HG03139 (cell line): ENCODE measurements around the gene ADGRD1.

Experiments used
- ATAC-seq: cut with Tn5 transposase; IDR thresholded peaks from one replicate; pipeline ENCODE4 v1.9.1; 2021; ENCODE audit not compliant: unreplicated experiment

ADGRD1 gene

GRCh38 chr12:131005161-131006035 is 51.7 kb downstream of the ADGRD1 start:
- ATAC-seq = no peak

DNA sequence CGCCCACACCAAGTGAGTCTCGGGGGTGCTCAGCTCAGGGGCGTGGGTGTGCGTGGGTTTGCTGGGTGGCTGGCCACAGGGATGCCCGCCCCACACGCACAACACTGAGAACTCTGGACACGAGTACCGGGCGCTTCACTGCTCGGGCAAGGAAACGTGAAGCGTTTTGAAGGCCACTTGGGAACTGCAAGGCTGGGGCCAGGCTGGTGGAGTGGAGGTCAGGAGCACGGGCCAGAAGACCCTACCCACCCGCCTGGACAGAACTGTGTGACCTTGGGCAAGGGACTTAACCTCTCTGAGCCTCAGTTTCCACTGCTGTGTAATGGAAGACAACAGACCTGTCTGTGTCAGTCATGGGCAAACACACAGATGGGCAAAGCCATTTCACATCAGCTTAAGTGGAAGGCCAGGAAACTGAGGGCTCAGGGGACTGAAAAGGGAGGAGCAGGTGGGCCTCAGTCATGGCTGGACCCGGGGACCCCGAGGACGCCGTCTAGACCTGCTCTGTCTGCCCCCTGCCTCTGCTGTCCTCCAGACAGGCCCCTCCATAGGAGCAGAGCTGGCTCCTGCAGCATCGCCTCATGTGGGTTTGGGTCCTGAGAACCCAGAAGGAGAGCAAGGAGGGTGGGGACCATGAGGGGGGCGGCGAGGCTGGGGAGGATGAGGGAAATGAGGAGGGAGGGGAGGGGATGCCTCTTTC is 52.5 kb downstream of the ADGRD1 start:
- ATAC-seq = no peak

DNA sequence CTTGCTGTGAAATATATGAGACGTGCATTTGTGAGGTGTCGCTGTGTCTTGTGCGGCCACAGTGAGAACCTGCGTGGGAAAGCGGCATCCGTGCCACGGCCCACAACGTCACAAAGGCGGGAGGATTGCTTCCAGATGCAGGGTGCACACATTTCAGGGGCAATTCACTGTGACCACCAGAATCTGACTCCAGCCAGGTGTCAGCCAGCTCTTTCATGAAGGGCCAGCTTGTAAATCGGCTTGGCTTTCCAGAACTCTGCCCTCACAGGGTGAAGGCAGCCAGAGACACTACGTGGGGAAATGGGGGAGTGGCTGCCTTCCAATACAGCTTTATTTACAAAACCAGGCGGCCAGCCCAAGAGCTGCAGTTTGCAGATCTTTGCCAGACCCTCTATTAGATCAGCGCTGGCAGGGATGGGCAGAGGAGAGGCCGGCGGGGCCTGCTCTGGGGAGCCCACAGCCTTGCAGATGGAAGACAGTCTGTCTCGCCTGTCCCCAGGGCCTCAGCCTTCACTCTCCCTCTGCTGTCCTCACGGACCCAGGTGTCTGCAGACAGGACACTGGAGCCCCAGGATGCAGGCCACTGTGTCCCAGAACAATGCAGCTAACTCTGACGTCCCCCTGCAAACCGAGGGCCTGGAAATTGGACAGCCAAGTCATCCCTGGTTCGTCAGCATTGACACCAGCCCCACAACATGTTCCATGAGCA is 53.5 kb downstream of the ADGRD1 start:
- no peak for ATAC-seq

GRCh38 chr12:131007740-131008117 is 54.0 kb downstream of the ADGRD1 start:
- ATAC-seq = no peak

- no peak for ATAC-seq
Measured at GRCh38 chr12:131008131-131008912, 54.6 kb downstream of the ADGRD1 start.

DNA sequence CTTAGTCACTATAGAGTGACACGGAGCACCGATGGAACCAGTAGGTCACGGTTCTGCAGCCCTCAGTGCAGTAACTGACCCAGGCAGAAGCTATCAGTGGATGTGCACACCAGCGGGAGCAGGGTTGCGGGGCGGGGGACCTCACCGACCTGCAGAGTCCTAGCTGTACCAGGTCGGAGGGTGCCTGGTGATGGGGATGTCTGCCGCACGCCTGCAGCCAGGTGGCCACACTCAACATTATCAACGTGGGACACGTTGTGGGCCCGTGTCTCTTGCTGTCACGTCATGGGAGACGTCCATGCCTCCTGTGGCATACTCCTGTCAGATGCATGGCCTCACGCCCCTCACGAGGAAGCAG is 55.2 kb downstream of the ADGRD1 start:
- ATAC-seq = no peak

- no peak for ATAC-seq
Measured at GRCh38 chr12:131009595-131010395, 56.1 kb downstream of the ADGRD1 start.

DNA sequence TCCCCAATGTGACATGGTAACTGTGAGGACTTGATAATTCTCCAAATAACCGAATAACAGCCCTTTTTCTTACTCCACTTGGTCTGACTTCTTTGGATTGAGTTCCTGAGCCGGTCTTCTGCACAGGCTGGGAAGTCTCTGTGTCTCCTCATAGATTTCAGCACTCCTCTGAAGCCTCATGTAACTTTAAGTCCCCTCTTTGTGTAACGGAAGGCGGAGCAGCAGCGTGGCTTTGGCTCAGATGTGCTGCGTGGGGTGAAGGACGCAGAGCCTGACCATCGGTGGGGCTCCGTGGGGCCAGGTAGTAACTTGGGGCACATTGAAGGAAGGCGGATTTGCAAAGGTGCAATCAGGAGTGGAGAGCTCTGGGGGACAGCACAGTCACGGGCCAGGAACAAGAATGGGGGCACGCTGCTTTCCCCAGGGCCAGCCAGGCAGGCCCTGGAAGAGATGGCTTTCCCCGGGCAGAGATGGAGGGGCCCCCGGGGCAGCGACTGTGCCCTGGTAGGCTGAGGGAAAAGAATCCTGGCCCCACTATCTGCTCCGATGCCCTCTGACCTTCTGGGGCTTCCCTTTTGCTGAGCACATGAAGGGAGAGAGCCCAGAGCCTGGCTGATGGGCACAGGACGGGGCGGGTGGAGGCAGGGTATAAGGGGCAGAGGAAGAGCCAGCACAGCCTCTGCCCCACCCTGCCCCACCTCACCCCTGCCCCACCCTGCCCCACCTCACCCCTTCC is 56.9 kb downstream of the ADGRD1 start:
- ATAC-seq = no peak

DNA sequence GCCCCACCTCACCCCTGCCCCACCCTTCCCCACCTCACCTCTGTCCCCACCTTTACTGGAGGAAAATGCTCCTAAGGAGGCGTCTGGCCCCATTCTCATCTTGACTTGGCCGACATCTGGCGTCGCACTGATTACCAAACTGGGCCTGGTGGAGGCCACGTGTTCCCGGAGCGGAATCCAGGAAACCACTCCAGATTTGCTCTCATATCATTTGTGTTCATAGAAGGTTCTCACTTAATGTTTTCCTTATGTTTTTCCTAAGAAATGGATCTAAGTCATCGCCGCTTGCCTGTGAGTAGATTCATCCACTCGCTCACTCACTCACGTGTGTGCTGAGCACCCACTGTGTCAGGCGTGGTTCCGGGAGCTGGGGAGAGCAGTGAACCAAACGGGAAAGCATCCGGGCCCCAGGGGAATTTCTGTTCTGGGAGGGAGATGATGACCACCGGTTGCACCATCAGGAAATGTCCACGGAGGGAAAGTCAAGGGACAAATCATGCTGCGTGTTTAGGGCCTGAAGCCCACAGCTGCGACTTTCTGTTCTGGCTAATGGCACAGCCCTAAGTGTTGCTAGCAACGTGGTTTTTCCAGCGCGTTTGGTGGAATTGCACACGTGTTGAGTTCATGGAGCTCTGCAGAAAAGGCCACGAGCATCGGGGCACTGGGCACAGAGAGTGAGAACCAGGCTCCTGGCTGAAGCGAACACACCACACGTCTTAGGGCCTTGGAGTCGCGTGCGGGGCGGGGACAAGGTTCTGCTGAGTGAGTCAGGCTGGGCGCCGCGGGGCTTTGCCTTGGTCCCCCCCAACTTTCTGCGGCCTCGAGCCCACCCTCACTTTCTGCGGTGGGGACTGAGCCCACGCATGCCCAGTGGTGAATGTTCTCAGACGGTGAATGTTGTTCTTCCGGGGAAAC is 57.7 kb downstream of the ADGRD1 start:
- no peak for ATAC-seq

DNA sequence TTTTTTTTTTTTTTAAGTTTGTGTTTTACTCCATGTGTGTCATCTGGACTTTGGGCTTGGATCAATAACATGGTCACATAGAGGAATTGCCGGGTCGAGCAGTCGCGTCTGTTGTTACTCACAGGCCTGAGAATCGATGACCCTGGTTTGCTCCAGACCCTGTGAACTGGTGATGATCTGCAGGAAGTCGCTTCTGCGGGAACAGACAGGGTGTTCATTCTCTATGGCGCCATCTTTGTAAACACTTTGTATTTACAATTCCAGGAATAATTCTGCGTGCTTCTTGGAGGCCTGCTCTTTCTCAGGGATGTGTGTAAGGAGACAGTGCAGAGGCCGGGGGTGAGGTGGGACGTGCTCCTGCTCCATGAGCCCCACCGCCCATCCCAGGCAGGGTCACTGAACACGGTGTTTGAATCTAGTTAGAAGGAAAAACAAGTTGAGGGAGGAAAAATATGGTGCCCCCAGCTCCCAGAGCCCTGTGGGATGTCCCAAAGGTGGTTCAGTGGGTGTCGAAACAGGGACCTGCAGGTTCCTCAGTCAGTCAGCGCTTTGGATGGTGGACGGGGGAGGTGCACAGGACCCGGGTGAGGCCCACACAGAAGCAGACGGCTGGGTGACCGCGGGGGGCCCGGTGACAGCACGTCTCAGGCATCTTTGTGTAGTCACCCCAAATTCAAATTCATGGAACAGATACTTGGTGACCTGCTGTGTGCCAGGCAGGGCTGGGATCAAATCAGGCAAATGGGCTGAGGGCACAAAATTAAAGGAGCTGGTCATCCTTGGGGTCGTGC is 58.8 kb downstream of the ADGRD1 start:
- no peak for ATAC-seq

- ATAC-seq = no peak
Measured at GRCh38 chr12:131013118-131013517, 59.4 kb downstream of the ADGRD1 start.

DNA sequence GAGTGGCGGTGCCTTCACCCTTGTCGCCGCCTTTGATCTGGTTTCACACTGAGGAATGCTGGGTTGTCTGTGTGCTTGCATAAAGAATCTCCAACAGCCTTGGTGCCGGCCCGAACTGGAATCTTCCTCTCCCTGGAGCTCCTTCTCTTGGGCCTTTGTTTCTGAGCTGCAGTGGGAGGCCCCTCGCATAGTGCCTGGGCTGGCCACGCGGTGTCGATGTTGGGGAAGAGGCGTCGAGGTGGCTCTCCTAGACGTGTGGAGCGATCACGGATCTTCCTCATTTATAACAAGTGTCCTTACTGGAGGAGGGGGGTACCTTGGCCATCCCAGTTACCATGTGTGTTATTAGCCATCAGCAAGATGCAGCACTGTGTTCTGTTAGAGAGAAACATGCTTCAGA is 60.6 kb downstream of the ADGRD1 start:
- ATAC-seq = no peak

DNA sequence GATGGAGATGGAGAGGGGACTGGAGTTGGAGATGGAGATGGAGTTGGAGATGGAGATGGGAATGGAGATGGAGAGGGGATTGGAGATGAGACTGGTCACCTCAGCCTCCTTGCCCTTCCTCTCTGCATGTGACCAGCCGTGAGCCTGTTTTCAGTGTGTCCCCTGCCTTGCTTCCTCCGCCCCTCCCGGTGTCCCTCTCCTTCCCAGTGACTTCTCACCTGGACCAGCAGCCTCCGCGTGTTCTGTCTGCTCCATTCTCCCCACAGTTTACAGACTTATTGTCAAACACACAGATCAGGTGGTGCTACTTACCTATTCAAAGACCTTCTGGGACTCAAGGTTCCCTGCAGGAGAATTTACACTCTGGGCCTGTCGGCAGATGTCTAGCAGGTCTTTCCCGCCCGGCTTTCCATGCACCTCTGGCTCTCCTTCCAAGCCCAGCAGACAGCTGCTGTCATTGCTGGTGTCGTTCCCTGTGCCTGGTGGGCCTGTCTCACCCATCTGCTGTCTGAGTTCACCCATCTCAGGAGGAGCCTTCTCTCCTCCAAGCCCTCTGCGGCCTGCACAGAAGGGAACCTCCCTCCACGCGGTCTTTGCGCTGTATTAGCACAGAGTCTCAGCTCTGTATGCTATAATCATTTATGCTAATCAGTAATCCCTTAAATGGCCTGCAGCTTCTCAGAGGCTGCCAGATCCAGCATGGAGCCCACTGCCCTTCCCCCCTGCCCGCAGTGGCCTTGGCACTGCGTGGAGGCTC is 62.1 kb downstream of the ADGRD1 start:
- ATAC-seq = no peak

GRCh38 chr12:131017477-131017991 is 63.8 kb downstream of the ADGRD1 start:
- no peak for ATAC-seq

GRCh38 chr12:131018019-131018620 is 64.4 kb downstream of the ADGRD1 start:
- ATAC-seq = no peak

- no peak for ATAC-seq
Measured at GRCh38 chr12:131018808-131019397, 65.2 kb downstream of the ADGRD1 start.
